SJSA1 (cell line): ENCODE results near the gene FHIP1B. TPM values are rescaled to one million over a fixed set of nuclear protein-coding genes. Genes with fewer than 3 reads are reported as not detected.
"Not testable (repeated sequence)": the region's sequence is repeated elsewhere in the genome, so short reads cannot be mapped to it uniquely, and the experiment has no call there.

Experiments
- DNase-seq, 2 experiments: peaks; one replicate each; pipeline ENCODE4 v3.0.0-alpha.2; 2015 to 2020; ENCODE audit warnings: low spot score in 2 of 2, low read depth in 1 of 2
- H3K27ac ChIP-seq: fragments of 250-450 bp; sonication (Bioruptor Pico); 2 replicates; pipeline ENCODE4 v1.5.1; 2020; ENCODE audit warnings: mild to moderate bottlenecking, moderate library complexity
- H3K27me3 ChIP-seq: fragments of 250-450 bp; sonication (Bioruptor Pico); replicated peaks from 2 replicates; pipeline ENCODE4 v1.5.1; 2020; ENCODE audit warnings: mild to moderate bottlenecking, moderate library complexity
- H3K36me3 ChIP-seq: fragments of 250-450 bp; sonication (Bioruptor Pico); 2 replicates; pipeline ENCODE4 v1.5.1; 2020; ENCODE audit warnings: mild to moderate bottlenecking
- H3K4me1 ChIP-seq: fragments of 250-450 bp; sonication (Bioruptor Pico); replicated peaks from 2 replicates; pipeline ENCODE4 v1.6.1; 2021; ENCODE audit warnings: mild to moderate bottlenecking
- H3K4me3 ChIP-seq: fragments of 250-450 bp; sonication (Bioruptor Pico); 2 replicates; pipeline ENCODE4 v1.5.1; 2020; ENCODE audit warnings: mild to moderate bottlenecking
- H3K9me3 ChIP-seq: fragments of 250-450 bp; sonication (Bioruptor Pico); replicated peaks from 2 replicates; pipeline ENCODE4 v1.5.1; 2020; ENCODE audit warnings: mild to moderate bottlenecking
- total RNA-seq: library from RNA; depleted of rRNA; stranded (reverse); fragments of >200 nt; shearing (Covaris generic); gene quantifications from 2 replicates; pipeline ENCODE4 v1.2.3, GENCODE V29; 2014; rRNA removed

FHIP1B gene
- total RNA-seq, result 5.6 and 10.0 TPM in 2 replicates

DNA sequence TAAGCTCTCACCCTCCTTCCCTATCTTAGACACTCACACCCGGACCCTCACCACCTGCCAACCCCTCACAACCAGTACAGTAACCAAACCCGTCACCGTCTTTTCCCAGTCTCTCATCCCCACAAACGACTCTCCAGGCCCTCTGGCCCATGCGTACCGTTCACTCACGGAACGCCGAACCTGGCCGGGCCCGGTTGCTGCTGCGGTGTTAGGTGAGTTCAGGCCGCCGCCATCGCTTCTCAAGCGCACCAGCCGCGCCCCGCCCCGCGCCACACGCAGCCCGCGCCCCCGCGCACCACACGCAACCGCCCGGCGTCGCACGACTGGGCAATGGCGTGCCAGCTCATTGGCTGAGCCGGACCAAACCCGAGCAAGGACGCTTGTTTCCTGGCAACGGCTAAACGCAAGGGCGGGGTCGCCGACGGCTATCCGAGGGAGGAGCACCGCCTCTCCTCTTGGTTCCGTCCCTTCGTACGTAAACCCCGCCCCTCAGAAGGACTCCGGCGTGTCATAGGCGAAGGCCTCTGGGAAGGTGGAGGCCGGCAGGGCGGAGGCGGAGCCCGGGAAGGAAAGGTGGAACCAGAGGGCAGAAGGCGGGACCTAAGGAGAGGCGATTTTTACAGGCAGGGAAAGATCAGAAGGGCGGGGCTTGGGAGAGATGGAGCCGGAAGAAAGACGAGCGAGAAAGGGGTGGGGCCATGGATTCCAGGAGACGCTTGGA is at the start of gene FHIP1B:
Gene FHIP1B (minus strand): TSS at position 250 of the 721 bp plus-strand sequence. CDS start 10,120 bp downstream, outside the sequence.
- DNase-seq, result peak; percentile 98 to 99
- Histone ChIP-seq H3K27ac (0 out of 2 replicates have a peak within 1 kb of the TSS, but pooled peaks have one; percentile 16), H3K9me3 (no peaks in the 10 kb centered on the region), H3K4me3 (peak within 1 kb of the TSS; percentile 54), H3K4me1 (no peaks in the 10 kb centered on the region), H3K36me3 (no peaks in the 10 kb centered on the region), H3K27me3 (no peaks in the 10 kb centered on the region)

- Histone ChIP-seq H3K4me1 (no peaks in the 10 kb centered on the region), H3K27me3 (no peaks in the 10 kb centered on the region), H3K27ac (no peak overlapping the region), H3K36me3 (no peaks in the 10 kb centered on the region), H3K9me3 (no peaks in the 10 kb centered on the region), H3K4me3 (no peak overlapping the region)
- no peak for DNase-seq
Measured at GRCh38 chr11:6283453-6284023, 49.1 kb upstream of the FHIP1B start.

DNA sequence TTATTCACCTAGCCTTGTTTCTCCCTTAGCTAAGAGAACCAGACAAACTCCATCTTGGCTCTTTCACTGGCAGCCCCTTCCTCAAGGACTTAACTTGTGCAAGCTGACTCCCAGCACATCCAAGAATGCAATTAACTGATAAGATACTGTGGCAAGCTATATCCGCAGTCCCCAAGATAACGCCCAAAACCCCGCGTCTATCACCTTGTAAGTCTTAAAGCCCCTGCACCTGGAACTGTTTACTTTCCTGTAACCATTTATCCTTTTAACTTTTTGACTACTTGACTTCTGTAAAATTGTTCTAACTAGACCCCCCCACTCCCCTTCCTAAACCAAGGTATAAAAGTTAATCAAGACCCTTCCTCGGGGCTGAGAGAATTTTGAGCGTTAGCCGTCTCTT is 46.4 kb upstream of the FHIP1B start:
- not testable (repeated sequence) for H3K27me3 ChIP-seq, DNase-seq, H3K9me3 ChIP-seq, H3K36me3 ChIP-seq, H3K4me1 ChIP-seq, H3K4me3 ChIP-seq, H3K27ac ChIP-seq

DNA sequence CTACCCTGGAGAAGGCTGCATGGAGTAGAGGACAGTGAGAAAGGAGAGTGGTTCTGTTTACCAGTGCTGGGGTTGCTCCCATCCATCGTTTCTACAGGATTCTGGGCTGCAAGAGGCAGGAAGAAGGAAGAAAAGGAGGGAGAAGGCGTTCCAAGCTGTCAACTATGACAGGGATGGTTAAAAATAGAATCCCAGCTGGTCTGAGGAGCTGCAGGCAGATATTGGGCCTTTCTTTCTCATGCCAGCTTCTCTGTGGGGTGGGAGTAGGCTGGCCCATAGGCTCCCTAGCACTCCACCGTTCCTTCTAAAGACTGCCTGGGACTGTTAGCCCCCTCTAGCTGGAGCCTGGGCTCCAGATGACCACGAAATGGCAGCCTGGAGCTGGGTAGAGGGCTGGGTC is 38.8 kb upstream of the FHIP1B start:
- no peak overlapping the region for H3K4me3 ChIP-seq
- no peak for DNase-seq
- H3K27me3 ChIP-seq, result no peaks in the 10 kb centered on the region
- H3K36me3 ChIP-seq, result no peaks in the 10 kb centered on the region
- no peak overlapping the region for H3K27ac ChIP-seq
- H3K4me1 ChIP-seq, result no peaks in the 10 kb centered on the region
- H3K9me3 ChIP-seq, result no peaks in the 10 kb centered on the region

DNA sequence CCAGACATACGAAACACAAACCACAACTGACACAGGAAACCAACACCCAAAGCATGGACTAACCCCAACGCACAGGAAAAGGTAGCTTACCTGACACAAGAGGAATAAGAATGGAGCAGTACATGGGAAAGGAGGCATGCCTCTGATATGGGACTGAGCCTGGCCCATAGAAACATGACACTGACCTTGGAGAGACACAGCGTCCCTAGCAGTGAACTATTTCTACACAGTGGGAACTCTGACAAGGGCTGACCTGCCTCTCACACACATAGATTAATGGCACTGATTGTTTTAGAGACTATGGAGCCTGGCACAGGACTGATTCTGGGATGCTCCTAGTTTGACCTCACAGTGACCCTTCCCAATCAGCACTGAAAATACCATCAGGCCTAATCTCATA is 37.2 kb upstream of the FHIP1B start:
- no peaks in the 10 kb centered on the region for H3K9me3 ChIP-seq
- no peaks in the 10 kb centered on the region for H3K27me3 ChIP-seq
- no peaks in the 10 kb centered on the region for H3K36me3 ChIP-seq
- H3K27ac ChIP-seq, result no peak overlapping the region
- no peak for DNase-seq
- no peak overlapping the region for H3K4me3 ChIP-seq
- no peaks in the 10 kb centered on the region for H3K4me1 ChIP-seq

DNA sequence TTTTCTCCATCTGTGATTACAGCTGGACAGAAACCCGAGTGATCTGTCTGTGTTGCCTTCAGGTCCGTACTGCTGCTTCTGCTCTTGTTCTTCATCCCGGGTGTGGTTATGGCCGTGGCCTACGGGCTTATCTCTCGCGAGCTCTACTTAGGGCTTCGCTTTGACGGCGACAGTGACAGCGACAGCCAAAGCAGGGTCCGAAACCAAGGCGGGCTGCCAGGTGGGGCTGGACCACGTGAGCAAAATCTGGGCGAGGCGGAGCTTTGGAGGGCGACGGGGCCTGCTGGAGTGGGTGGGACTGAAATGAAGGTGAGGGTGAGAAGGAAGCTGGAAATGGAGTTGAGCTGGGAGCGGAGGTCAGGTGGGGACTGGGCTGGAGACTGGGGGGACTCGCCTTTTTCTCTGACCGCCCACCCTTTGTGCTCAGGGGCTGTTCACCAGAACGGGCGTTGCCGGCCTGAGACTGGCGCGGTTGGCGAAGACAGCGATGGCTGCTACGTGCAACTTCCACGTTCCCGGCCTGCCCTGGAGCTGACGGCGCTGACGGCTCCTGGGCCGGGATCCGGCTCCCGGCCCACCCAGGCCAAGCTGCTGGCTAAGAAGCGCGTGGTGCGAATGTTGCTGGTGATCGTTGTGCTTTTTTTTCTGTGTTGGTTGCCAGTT is 36.3 kb upstream of the FHIP1B start:
- no peaks in the 10 kb centered on the region for H3K4me1 ChIP-seq
- H3K4me3 ChIP-seq, result no peak overlapping the region
- DNase-seq, result no peak
- no peaks in the 10 kb centered on the region for H3K27me3 ChIP-seq
- no peaks in the 10 kb centered on the region for H3K36me3 ChIP-seq
- H3K9me3 ChIP-seq, result no peaks in the 10 kb centered on the region
- no peak overlapping the region for H3K27ac ChIP-seq

DNA sequence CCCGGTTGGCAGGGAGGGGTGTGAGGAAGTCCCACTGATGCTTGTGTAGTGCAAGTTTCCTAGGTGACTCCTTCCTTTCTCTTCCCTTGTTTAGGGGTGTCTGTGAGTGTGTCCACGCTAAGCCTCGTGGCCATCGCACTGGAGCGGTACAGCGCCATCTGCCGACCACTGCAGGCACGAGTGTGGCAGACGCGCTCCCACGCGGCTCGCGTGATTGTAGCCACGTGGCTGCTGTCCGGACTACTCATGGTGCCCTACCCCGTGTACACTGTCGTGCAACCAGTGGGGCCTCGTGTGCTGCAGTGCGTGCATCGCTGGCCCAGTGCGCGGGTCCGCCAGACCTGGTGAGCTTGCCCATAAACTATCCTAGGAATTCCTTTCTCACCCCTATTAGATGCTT is 35.6 kb upstream of the FHIP1B start:
- Histone ChIP-seq H3K27me3 (no peaks in the 10 kb centered on the region), H3K4me3 (no peak overlapping the region), H3K27ac (no peak overlapping the region), H3K36me3 (no peaks in the 10 kb centered on the region), H3K9me3 (no peaks in the 10 kb centered on the region), H3K4me1 (no peaks in the 10 kb centered on the region)
- DNase-seq, result no peak

DNA sequence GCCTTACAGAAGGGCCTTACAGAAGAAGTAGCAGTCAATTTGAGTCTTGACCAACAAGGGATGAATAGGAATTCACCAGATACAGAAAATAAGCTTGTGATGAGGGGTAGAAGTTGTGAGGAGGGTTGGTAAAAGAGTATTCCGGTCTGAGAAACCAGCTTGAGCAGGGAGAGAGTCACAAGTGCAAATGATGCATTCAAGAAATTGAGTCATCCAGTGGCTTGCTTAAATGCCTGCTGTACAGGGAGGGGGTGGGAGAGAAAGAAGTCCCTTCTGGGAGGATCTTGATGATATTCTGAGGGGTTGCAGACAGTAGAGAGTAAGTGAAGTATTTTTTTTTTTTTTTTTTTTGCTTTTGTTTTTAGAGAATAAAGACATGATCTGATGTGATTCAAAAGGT is 34.4 kb upstream of the FHIP1B start:
- Histone ChIP-seq H3K27me3 (no peaks in the 10 kb centered on the region), H3K27ac (no peak overlapping the region), H3K4me3 (no peak overlapping the region), H3K9me3 (no peaks in the 10 kb centered on the region), H3K4me1 (no peaks in the 10 kb centered on the region), H3K36me3 (no peaks in the 10 kb centered on the region)
- DNase-seq, result no peak

GRCh38 chr11:6263662-6264061 is 29.2 kb upstream of the FHIP1B start:
- H3K4me1 ChIP-seq, result no peaks in the 10 kb centered on the region
- H3K27ac ChIP-seq, result no peak overlapping the region
- H3K27me3 ChIP-seq, result no peaks in the 10 kb centered on the region
- no peaks in the 10 kb centered on the region for H3K36me3 ChIP-seq
- DNase-seq, result no peak
- no peak overlapping the region for H3K4me3 ChIP-seq
- no peaks in the 10 kb centered on the region for H3K9me3 ChIP-seq

DNA sequence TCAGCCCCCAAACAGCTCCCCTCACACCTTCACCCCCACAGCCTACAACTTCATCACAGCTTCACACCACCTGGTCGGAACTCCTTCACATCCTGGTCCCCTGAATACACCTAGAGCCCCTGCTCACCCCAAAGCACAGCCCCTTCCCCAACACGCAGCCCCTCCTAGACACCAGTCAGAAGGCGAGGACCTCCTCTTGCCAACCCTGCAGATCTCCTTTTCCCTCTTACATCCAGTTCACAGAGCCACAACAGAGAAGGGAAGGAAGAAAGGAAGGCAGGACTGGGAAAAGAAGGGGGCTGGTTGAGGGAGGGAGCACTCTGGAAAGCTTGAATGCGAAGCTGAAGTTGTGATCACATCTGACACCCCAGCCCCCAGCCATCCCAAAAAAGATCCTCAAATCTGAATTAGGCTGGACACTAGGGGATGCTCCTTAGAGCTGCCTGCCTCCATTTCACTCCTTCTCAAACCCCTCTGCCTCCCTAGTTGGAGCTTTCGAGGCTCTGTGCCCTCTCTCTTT is 25.8 kb upstream of the FHIP1B start:
- Histone ChIP-seq H3K4me3 (no peak overlapping the region), H3K9me3 (no peaks in the 10 kb centered on the region), H3K27ac (no peak overlapping the region), H3K27me3 (no peaks in the 10 kb centered on the region), H3K4me1 (no peaks in the 10 kb centered on the region), H3K36me3 (no peaks in the 10 kb centered on the region)
- no peak for DNase-seq

- Histone ChIP-seq H3K27me3 (no peaks in the 10 kb centered on the region), H3K36me3 (no peaks in the 10 kb centered on the region), H3K4me3 (no peak overlapping the region), H3K4me1 (no peaks in the 10 kb centered on the region), H3K9me3 (no peaks in the 10 kb centered on the region), H3K27ac (no peak overlapping the region)
- DNase-seq, result no peak
Measured at GRCh38 chr11:6258571-6259081, 24.2 kb upstream of the FHIP1B start.

- Histone ChIP-seq H3K4me3 (no peak overlapping the region), H3K4me1 (no peaks in the 10 kb centered on the region), H3K27me3 (no peaks in the 10 kb centered on the region), H3K9me3 (no peaks in the 10 kb centered on the region), H3K27ac (no peak overlapping the region), H3K36me3 (no peaks in the 10 kb centered on the region)
- DNase-seq, result no peak
Measured at GRCh38 chr11:6258141-6258540, 23.7 kb upstream of the FHIP1B start.

- no peak for DNase-seq
- H3K4me1 ChIP-seq, result peaks cover 5% of the 10 kb centered on the region; the same call in 1 of the 2 replicates
- H3K4me3 ChIP-seq, result no peak overlapping the region
- H3K36me3 ChIP-seq, result no peaks in the 10 kb centered on the region
- no peaks in the 10 kb centered on the region for H3K9me3 ChIP-seq
- no peak overlapping the region for H3K27ac ChIP-seq
- no peaks in the 10 kb centered on the region for H3K27me3 ChIP-seq
Measured at GRCh38 chr11:6253197-6253596, 18.8 kb upstream of the FHIP1B start.

DNA sequence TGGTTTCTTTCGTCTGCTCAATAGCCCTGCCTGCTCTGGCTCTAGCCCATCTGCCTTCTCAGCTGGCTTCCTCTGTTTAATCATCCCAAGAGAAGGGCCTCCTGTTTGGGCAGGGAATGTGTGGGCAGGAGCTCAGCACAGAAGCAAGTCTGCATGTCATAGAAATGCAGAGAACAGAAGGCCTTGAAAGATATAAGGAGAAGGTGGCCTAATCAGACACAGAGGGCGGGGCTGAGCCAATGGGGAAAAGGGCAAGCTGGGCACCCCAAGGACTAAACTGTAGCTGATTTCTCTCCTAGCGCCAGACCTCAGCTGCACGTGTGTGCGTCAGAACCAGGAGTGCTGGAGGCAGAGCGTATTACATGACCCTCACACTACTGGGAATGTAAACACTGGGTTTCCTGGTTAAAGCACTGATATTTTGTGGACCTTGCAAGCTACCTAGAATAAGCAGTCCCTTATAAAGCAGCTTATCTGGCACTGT is 17.6 kb upstream of the FHIP1B start:
- Histone ChIP-seq H3K4me3 (no peak overlapping the region), H3K9me3 (no peaks in the 10 kb centered on the region), H3K27ac (no peak overlapping the region), H3K36me3 (no peaks in the 10 kb centered on the region), H3K4me1 (peaks cover 5% of the 10 kb centered on the region; the same call in 1 of the 2 replicates), H3K27me3 (no peaks in the 10 kb centered on the region)
- DNase-seq, result no peak
